NCI-H1092 treated with DMSO at 0.1 percent for 48 hours (cell line): ENCODE data around the gene TP53AIP1.

Experiments used
- DNase-seq: peaks from one replicate; lab custom pipeline; 2025; lab: John Stamatoyannopoulos, UW

Gene TP53AIP1, protein sequence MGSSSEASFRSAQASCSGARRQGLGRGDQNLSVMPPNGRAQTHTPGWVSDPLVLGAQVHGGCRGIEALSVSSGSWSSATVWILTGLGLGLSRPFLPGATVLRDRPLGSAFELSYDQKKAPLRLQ

DNA sequence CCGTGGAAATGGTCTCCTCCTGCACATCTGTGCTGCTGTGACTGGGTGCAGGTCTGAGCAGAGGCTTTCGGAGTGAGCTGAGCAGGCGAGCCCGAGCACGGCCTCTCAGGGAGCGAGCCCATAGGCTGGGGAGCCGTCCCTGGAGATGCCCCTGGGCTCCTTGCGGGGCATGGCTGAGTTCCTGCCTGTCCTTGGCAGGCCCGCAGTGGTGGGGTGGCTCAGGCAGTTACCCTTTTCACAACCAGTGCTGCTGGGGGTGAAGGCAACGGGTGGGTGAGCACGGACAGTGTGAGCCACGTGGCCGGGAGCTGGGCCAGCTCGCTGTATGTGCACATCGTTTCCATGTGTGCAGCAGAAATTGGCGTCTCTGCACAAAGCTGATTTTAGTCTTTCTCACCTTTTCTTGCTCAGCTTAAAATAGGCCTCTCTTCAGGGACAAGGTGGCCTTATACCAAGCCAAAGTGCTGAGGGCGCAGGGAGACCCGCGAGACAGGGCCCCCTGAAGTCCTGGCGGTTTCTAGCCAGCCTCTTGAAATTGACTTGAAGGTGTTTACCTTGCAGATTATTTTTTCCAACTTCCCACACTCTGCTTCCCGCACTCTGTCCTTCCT lies at the start of gene TP53AIP1:
Gene TP53AIP1 (minus strand): TSS at position 55 of the 611 bp plus-strand sequence. CDS start 5,053 bp downstream, outside the sequence.
- DNase-seq: peak; percentile 19

DNA sequence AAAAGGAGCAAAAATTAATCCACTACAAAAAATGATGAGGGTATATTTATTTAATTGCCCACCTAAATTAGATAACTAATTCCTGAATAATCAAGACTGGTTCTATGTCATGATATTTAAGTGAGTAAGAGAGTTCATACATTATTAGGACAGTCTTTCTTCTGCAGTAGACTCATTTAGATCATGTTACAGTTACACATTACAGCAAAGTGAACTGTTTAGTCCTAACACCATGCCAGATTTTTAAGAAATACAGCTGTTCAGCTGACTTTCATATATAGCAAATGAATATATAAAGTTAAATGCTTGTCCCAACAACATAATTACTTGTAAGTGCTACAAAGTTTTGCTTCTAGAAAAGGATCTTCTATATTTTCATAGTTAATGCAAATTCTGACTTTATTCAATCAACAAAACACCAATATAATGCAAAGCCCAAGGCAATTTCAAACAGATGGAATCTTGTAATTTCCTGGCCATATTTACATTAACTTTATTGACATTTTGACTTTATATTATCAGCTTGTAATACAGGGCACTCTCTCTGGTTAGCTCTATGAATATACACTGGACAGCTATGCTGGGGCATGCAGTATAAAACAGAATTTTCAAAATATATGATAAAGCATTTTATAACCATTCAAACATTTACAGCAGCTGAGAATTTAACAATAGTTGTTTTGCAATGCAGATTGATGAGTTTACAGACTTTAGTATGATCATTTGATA lies 45.7 kb upstream of the TP53AIP1 start:
- DNase-seq: no peak

GRCh38 chr11:128985880-128986279 lies 43.2 kb upstream of the TP53AIP1 start:
- DNase-seq: no peak

- DNase-seq: no peak
Measured at GRCh38 chr11:128983023-128983422, 40.4 kb upstream of the TP53AIP1 start.

DNA sequence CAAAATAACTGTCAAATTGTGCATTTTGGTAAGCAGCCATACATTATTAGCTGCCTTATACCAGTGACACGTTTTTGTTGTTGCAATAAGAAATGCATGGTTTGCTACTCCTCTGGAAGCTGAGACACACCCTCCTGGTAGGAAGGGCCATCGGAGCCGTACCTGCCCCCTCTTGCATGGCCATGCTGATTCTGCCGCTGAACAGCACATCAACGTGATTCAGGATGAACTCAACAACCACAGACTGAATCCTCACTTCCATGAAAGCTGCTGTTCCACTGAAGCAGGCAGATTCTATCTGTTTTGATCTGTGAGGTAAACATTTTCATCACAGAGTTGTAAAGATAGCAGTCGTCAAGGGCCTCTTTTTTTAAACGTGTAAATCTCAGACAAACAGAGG lies 38.6 kb upstream of the TP53AIP1 start:
- DNase-seq: no peak

GRCh38 chr11:128970598-128971190 lies 28.0 kb upstream of the TP53AIP1 start:
- DNase-seq: no peak

DNA sequence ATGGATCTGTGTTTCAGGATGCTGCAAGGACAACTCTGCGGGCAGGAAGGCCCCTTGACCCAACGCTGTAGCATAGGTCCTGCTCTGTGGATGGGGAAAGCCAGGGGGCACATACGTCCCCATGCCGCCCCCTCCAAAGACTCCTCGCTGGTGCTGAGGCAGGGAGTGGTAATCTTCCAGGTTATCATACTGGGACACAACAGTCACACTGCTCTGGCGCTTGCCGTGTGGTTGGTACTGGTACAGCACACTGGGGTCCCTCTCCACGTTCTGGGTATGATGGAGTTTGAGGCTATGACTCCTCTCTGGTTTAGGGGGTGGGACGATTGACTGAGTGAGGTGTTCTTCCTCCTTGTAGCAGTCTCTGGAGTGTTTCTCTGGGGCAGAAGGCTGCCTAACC lies 26.2 kb upstream of the TP53AIP1 start:
- no peak for DNase-seq

DNA sequence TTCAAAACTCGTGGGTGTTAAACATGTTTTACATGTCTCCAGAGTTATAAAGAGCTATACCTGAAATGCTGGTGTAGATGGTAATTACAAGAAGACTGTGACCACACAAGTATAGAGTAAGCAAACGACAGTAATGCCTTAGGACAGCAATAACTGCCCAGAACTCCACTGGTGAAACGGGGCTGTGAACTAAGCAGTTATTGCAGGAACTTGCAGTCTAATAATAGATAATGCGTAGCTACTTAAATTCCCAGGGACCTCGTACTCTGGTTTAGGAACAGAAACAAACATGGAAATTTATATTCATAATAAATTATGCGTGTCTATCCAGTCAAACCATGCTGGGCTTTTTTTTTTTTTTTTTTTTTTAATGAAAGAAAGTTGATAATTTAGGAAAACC lies 24.9 kb upstream of the TP53AIP1 start:
- DNase-seq: no peak

DNA sequence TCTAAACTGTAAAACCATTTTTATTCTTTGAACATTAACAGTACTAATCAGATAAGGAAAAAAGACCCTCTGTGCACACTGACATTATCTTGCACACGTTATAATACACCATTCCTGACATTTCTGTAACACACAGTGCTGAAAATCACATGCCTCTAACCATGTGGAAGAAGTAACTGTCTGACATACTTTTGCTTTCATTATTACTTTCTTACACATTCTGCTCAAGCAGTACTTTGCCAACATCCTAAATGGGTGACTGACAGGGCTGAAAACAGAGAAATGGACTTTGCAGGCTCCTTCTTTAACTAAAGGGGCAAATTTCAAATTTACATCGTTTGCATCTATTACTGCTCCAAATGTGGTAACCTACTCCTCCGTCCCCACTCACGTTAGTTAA lies 22.8 kb upstream of the TP53AIP1 start:
- DNase-seq: no peak

GRCh38 chr11:128964463-128964930 lies 21.8 kb upstream of the TP53AIP1 start:
- peak; percentile 13 for DNase-seq

DNA sequence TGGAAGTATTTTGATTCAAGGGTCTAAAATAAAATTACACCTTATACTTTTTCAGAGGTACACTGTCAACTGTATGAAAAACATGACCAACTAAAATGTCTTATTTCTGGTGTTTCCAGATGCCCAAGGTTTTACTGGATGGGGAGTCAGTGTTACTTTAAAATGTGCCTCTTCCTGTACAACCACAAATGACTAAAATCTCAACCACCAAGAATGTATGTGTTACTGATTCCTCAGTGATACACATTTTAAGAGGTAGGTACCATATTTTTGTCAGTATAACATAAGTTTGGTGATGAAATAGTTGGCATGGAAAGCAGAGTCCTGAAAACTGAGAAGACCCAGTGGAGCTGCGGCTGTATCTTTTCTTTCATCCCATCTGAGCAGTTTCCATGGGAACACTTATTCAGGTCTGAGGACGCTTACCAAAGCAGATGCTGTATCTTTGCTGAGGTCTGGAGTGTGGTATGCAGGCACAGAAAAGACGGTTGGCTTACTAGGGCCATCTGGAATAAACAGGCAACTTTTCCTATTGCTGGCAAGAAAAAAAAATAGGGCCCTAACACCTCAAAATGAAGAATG lies 21.2 kb upstream of the TP53AIP1 start:
- no peak for DNase-seq

GRCh38 chr11:128962896-128963295 lies 20.2 kb upstream of the TP53AIP1 start:
- no peak for DNase-seq

GRCh38 chr11:128961645-128962044 lies 19.0 kb upstream of the TP53AIP1 start:
- DNase-seq: no peak

GRCh38 chr11:128957202-128957482 lies 14.5 kb upstream of the TP53AIP1 start:
- no peak for DNase-seq

DNA sequence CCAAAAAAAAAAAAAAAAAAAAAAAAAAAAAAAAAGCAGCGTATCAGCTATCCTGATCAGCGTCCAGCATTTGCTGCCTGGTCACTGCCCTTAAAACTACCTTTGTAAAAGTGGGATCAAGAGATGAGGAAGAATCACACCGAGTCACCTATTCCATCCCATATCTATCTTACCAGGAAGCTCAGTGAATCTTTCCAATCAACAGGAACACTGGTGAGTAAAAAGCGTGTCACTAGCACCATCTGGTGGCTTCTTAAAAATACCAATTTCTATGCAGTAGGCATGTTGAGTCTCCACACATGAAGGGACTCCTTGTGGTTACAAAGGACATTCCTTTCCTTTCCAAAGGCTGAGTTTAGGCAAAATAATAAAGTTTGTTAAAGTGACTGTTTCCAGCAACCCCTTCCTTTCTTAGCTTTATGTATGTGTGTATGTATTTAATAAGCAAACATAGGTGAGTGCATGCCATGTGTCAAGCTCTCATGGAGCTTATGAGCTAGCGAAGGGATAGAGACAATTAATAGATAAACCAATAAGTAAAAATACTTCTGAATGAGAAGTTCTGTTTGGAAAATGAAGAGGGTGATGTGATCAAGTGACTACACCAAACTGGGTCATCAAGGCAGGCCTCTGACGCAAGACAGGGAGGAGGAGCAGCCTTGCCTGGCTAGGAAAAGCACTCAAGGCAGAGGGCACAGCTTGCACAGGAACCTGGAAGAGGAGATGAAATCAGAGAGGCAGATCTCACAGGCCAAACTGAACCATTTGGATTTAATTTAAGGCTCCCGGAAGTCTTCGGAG lies 13.9 kb upstream of the TP53AIP1 start:
- DNase-seq: peak; percentile 83

GRCh38 chr11:128955636-128956035 lies 13.0 kb upstream of the TP53AIP1 start:
- no peak for DNase-seq

DNA sequence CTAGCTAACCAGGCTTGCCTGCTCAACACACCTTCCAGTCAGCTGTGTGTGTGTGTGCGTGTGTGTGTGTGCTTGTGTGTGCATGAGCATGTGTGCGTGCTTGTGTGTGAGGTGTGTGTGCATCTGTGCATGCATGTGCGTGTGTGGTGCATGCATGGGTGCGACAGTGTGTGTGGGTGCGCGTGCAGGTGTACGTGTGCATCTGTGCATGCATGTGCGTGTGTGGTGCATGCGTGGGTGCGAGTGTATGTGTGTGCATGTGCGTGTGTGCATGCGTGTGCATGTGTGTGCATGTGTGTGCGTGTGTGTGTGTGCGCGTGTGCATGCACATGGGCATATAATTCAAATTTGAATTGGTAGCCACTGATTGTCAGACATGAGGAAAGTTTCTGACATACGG lies 10.5 kb upstream of the TP53AIP1 start:
- no peak for DNase-seq

DNA sequence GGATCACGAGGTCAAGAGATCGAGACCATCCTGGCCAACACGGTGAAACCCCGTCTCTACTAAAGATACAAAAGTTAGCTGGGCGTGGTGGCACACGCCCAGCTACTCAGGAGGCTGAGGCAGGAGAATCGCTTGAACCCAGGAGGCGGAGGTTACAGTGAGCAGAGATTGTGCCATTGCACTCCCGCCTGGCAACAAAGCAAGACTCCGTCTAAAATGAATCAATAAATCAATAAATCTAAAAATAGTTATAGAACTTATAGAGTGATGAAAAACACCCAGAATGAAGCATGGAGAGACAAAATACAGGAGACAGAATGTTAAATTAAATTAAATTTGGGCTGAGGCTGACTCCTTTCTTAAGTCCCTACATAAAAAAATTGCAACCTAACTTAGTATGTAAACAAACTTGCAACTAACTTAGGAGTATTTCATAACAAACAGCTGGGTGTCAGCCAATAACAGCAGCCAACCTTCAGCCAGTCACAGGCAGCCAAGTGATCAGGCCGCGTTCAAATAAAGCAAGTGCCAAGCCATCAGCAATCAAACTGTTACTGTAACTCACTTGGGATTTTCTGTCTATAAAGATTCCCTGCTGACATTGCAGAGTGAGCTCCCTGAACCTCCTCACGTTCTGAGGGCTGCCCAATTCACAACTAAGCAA lies 7.3 kb upstream of the TP53AIP1 start:
- no peak for DNase-seq

DNA sequence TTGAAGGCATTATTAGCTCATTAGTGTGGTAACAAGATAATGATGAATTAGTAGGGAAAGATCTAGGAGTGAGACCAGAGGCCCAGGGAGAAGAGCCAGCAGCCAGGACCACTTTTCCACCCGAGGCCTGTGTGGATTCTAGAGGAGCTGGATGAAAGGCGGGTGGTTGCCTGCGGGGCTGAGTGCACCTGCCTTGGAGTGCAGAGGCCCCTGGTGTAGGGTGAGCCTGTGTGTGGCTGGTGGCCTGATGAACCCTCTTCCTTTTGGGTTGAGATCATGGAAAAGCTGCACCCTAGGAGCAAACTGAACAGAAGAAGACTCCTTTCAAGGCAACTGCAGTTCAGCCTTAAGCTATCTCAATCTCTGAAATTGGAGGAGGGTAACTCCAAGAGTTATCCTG lies 5.9 kb upstream of the TP53AIP1 start:
- DNase-seq: peak; percentile 24

DNA sequence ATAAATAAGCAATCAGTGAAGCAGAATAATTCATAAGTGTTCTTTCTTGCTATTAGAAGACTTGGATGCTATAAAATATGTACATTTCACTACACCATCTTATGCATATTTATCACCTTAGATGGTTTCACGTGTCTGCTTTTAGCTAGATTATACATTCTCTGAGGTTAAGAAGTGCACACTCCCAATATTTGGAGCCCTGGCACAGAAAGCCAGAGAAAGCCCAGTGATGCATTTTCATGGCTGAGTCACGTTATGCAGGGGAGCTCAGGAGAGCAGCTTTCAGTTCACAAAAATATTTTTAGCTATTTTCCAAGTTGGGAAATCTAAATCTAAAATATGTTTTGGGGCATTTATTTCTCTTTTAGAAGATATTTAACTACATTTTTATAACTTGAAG lies 5.1 kb upstream of the TP53AIP1 start:
- no peak for DNase-seq

GRCh38 chr11:128946648-128947047 lies 4.0 kb upstream of the TP53AIP1 start:
- no peak for DNase-seq
